AG08395 (cell line): ENCODE data around the gene ABCC4.

Experiments used
- DNase-seq: peaks from one replicate; pipeline ENCODE4 v3.0.0; 2012; ENCODE audit warnings: mixed read lengths, low spot score

The ABCC4 gene

DNA sequence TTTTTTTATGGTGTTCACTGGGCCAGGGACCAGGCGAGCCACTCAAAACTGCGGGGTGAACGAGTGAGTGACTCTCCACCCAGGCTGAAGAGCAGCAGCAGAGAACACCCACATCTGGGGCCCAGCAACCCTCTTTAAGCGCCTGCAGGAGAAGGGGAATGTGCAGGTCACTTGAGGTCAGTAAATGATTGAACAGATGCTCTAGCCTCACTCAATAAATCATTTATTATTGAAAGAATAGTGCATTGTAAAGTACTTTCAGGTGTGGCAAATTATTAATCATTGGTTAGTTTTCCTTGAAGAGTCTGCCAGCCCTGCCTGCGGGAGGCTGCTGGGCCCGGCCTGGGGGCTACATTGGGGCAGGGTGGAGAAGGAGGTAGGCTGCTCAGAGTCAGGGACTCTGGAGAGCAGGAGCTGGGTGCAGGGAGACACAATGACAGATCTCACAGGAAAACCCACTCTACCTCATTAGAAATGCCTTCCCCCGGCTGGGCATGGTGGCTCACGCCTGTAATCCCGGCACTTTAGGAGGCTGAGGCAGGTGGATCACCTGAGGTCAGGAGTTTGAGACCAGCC is 42.5 kb downstream of the ABCC4 start:
- DNase-seq: no peak

- DNase-seq: no peak
Measured at GRCh38 chr13:95258098-95258497, 43.2 kb downstream of the ABCC4 start.

DNA sequence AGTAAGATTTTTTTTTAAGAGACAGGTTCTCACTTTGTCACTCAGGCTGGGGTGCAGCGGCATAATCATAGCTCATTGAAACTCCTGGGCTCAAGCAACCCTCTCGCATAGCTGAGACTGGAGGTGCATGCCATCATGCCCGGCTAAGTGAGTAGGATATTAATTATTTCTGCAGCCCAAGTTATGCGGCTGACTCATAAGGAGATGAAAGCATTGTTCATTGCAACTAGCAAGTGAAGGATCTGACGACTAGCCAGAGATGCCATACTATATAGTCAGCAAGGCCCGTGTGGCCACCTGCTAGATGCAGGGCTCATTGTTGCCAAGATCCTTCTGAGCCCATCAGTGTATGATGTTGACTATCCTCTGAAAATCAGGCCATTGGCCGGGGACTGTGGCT is 45.2 kb downstream of the ABCC4 start:
- DNase-seq: peak; percentile 81

DNA sequence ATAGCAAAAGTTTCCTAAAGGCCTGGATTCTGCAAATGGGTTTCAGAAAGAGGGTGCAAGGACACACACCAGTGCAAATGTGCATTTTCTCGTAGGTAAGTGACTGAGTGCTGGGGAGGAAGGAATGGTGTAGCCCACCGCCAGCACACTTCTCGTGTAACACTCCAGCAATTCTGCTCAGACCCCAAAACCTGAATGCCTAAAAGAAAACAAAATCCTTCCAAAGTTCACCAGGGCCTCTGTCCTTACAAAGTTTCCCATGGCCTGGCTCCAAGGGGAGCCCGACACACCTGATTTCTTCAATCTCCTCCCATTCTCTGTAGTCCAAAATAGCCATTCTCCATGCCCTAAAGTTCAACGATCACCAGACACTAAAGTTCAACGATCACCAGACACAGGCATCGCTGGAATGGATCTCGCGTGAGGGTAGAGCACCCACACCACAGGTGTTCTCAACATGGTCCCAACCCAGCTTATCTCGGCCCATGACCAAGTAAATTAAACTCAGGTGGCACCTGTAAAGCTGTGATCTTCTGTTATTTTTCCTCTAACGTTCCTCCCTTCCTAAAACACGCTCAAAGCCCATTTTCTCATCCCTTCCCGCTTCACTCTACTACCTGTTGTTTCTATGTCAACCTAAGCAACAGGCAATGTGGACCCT is 46.0 kb downstream of the ABCC4 start:
- DNase-seq: no peak

GRCh38 chr13:95254339-95254738 is 46.9 kb downstream of the ABCC4 start:
- no peak for DNase-seq

DNA sequence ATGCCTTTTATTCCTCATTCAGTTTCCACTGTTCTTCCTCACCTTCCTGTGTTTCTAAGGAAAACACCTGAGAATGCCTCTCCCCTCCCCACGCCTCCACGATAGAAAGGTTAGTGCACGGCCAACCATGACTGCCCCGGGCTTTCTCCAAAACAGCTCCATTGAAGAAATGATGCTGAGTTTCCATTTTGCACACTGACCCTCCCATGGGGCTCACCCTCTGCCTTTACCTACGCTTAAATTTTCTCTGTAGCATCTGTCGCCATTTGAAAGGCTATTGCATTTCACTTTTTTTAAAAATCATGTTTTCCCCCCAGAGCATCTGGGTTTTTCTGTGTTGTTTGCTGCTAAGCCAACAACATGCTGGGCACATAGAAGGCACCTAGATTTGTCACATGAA is 48.2 kb downstream of the ABCC4 start:
- no peak for DNase-seq

GRCh38 chr13:95251641-95252040 is 49.6 kb downstream of the ABCC4 start:
- DNase-seq: no peak

DNA sequence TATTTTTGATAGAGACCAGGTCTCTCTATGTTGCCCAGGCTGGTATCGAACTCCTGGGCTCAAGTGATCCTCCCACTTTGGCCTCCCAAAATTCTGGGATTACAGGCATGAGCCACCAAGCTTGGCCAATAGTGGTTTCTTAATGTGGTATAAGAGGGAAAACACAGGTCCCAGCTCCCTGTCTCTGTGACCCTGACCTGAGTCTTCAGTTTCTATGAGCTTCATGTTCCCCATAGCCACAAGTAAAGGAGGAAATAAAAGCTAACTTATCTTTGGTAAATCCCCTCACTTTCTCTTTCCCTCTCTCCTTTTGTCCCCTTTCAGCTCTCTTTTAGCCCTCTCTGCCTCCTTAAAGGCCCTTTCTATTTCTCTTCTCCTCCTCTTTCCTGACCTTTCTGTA is 50.3 kb downstream of the ABCC4 start:
- DNase-seq: no peak

DNA sequence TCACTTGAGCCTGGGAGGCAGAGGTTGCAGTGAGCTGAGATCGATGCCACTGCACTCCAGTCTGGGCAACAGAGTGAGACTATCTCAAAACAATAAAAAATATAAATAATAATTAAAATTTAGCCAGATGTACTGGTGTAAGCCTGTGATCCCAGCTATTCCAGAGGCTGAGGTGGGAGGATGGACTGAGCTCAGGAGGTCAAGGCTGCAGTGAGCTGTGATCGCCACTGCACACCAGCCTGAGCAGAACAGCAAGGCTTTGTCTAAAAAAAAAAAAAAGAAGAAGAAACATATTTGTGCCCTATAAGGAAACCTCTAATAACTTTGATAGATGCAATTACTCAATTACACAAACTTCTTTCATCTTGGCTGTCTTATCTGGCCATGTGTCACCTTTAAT is 52.3 kb downstream of the ABCC4 start:
- no peak for DNase-seq

DNA sequence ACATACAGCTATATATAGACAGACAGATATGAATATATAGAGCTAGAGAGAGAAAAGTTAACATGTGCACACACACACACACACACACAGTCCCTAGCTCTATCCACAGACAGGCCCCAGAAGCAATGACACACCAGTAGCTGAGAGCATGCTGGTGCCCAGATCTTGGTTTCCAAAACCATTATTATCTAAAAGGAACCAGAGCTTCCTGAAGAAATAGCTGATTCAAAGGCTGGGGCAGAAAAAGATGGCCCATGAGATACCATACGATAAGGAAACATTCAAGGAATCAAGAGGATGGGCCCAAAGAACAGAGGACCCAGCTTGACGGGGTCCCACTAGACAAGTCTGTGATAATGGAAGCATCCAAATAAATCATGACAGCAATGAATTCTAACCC is 53.4 kb downstream of the ABCC4 start:
- no peak for DNase-seq

- no peak for DNase-seq
Measured at GRCh38 chr13:95247171-95247570, 54.1 kb downstream of the ABCC4 start.

- DNase-seq: no peak
Measured at GRCh38 chr13:95246292-95247082, 54.8 kb downstream of the ABCC4 start.

GRCh38 chr13:95245071-95245470 is 56.2 kb downstream of the ABCC4 start:
- no peak for DNase-seq

DNA sequence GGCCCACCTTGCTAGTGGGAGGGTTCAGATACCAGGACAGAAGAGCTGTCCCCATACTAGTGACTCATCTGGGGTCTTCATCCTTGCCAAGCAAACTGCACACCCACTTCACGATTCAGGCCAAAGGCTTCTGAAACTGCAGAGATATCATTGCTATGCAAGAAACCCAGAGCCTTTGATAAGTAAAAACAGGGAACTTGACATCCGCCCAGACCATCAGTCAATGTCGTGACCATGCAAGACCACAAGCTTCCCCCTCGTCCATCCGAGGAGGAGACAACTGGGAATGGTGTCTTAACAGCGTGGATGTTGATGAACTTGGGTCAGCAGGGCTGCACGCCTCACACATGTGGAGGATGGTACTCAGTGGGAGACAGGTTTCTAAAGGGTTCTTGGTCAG is 58.0 kb downstream of the ABCC4 start:
- no peak for DNase-seq

DNA sequence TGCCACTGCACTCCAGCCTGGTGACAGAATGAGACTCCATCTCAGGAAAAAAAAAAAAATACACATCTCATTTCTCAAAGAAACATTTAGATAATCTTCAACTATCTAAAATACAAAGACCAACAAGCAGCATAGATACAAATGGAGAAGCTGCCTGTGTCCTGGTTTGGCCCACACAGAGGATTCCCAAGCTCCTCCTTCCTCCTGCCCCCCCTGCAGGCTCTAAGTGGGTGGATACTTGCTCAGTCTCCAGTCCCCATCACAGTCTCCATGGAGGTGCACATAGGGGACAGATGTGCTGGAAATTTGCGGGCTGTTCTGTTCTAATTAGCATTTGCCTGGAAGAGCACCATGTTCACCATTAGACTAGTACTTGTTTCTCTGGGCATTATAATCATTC is 59.9 kb downstream of the ABCC4 start:
- DNase-seq: no peak

GRCh38 chr13:95239283-95239682 is 62.0 kb downstream of the ABCC4 start:
- no peak for DNase-seq

DNA sequence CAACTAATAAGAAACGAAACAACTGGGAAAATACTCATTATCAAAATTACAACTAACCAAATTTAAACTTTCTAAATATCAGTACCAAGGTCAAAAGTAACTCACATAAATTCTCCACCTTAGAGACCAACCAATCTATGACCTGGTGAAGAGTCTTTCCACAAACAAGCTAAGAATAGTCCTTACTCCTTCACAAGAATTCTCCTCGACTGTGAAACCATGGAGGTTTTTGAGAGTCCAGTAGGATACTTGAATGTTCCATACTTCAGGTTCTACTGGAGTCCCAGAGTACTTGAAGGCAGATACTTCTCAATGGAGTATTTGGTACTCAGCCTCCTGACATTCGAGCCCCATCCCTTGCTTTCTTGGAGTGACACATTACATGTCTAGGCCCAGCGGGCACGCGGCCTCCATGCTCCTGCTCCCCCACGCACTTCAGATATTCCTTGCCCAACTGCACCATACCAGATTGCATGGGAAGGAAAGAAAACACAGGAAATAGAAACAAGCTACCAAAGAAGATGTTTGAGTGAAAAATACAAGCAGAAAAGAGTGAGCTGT is 63.9 kb downstream of the ABCC4 start:
- no peak for DNase-seq

DNA sequence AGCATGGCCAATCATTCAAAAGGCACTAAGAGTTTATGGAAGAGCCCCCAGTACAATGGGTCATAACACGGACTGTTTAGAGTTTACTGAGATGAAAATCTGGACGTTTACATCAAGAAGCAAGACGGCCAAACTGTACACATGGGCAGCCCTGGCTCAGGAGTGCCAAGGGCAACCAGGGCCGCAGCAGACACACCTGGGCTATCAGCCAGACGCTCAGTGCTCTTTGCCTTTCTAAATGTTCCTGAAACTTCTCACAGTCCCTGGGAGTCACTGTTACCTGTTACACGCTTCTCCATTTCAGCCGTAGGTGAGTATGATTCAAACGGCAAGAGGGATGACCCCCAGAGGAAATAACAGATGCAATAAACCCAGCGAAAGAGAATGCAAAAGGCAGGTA is 64.5 kb downstream of the ABCC4 start:
- no peak for DNase-seq

DNA sequence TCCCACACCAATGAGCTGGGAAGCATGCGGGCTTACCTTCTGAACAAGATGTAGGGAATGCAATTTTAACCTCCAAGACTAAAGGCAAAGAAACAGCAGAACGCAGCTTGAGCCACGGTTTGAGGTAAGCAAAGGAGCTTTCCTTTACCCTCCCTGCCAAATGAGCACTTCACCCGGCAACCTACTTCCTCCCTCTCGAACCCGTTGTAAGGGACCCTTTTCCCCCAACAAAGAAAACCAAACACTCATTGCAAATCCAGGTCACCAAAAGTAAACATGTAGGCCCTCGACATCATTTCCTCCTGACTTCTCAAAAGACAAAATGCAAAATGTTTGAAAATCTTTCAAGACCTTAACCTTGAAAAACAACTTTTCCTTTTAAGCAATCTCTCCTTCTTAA is 65.3 kb downstream of the ABCC4 start:
- DNase-seq: no peak

- DNase-seq: no peak
Measured at GRCh38 chr13:95235199-95235756, 66.0 kb downstream of the ABCC4 start.

DNA sequence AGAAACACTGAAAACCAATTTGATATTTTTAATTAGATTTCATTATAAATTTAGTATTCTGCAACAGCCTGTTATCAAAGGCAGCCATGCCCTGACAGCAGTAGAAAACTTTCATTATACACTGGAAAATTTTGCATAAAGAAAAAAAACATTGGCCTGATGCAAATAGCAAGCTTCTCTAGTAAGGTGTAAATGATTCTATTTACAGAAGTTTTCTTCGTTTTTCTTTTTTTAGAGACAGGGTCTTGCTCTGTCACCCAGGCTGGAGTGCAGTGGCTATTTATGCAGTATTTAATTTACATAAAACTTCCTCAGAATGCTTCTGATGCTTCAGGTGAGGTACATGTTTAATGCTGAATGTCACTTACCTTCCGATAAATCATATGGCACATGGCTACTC is 67.0 kb downstream of the ABCC4 start:
- no peak for DNase-seq

GRCh38 chr13:95233026-95233635 is 68.1 kb downstream of the ABCC4 start:
- DNase-seq: no peak
